HG03045 (cell line): Measurements from ENCODE around the gene SUPT16H.

Experiments
- ATAC-seq: cut with Tn5 transposase; IDR thresholded peaks from one replicate; pipeline ENCODE4 v1.9.1; 2021; ENCODE audit warnings: mild to moderate bottlenecking, moderate library complexity; ENCODE audit not compliant: unreplicated experiment

SUPT16H gene

GRCh38 chr14:21369949-21370679 lies 13.7 kb downstream of the SUPT16H start:
- no peak for ATAC-seq

- ATAC-seq, result no peak
Observed at GRCh38 chr14:21367582-21368144, 16.2 kb downstream of the SUPT16H start.

DNA sequence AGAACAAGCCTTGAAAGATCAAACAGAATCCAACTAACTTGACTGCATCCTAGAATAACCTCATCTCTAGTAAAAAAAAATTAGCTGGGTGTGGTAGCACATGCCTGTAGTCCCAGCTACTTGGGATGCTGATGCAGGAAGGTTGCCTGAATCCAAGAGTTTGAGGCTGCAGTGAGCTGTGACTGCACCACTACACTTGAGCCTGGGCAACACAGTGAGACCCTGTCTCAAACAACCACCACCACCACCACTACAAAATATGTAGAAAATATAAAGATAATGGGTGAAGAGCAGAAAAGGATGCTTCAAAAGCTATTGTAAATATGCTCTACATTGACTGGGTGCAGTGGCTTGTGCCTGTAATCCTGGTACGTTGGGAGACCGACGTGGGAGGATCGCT lies 27.3 kb downstream of the SUPT16H start:
- no peak for ATAC-seq

GRCh38 chr14:21352587-21352986 lies 31.2 kb downstream of the SUPT16H start:
- ATAC-seq, result no peak

DNA sequence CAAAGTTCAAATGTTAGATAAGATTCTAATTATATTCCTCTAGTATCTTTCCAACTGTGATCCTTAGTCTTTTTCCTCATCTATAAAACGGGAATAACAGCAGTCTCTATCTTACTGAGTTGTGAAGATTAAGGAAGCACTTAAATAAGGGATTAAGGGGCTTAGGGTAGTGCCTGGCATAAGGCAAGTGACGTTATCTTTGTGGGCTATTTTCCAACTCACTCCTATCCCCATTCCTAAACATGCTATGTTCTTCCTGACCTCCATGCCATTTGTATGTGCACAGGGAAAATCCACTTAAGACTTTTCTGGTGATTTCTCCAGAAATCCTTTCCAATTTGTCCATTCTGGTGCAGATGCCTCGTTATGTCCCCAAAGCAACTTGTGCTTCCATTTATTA lies 33.3 kb downstream of the SUPT16H start:
- no peak for ATAC-seq

DNA sequence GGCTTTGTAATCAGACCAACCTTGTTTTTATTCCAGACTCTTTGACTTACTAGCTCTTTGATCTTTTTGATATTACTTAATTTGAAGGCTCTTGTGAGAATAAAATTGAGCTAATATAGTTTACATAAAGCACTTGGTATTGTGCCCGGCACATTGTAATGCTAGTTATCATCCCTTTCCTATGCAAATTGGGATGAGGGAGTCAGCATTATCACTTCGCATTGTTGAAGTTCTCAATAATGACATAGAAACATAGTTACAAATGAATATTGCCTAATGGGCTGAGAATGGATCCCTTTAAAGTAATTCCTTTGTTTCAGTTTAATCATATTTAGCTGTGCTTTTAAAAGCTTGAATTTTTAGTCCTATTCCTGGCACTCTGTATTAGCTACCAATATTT lies 36.6 kb downstream of the SUPT16H start:
- ATAC-seq, result no peak

- ATAC-seq, result no peak
Observed at GRCh38 chr14:21346532-21347135, 37.2 kb downstream of the SUPT16H start.

DNA sequence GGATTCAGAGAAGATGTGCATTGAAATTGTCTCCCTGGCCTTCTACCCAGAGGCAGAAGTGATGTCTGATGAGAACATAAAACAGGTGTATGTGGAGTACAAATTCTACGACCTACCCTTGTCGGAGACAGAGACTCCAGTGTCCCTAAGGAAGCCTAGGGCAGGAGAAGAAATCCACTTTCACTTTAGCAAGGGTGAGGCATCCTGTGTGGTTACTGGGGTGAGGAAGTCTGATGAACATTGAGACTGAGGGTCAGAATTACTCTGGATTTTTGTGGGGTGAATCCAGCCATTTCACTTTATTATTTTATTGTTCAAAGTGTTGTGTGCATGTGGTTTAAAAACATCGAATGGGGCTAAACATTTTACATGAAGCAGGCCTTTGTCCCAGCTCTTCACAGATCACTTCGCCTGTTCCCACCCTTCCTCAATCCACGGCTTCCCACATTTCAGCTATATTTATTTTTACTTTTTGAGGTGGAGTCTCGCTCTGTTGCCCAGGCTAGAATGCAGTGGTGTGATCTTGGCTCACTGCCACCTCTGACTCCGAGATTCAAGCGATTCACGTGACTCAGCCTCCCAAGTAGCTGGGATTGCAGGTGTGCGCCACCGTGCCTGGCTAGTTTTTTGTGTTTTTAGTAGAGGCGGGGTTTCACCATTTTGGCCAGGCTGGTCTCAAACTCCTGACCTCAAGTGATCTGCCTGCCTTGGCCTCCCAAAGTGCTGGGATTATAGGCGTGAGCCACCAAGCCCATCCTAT lies 40.6 kb downstream of the SUPT16H start:
- no peak for ATAC-seq

DNA sequence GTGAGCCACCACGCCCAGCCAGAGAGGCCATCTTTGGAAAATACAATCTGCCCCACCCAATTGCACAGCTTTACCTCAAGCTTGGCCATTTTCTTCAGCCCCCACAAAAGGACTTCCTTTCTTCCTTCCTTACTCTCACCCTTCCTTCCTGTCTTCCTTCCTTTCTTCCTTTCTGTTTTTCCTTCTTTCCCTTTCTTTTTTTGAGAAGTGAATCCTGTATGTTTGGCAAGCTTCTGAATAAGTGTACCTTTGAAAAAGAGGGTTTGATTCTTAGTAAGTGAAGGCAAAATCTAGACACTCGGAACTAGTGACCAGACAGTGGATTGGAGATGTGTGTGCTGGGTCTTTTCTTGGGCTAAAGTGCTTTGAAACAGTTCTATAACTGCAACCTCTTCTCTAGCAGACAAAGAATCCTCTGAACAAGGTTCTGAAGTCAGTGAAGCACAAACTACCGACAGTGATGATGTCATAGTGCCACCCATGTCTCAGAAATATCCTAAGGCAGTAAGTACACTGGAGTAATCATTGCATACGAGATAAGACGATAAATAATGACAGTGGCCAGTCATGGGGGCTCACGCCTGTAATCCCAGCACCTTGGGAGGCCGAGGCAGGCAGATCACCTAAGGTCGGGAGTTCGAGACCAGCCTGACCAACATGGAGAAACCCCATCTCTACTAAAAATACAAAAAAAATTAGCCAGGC lies 49.5 kb downstream of the SUPT16H start:
- no peak for ATAC-seq

DNA sequence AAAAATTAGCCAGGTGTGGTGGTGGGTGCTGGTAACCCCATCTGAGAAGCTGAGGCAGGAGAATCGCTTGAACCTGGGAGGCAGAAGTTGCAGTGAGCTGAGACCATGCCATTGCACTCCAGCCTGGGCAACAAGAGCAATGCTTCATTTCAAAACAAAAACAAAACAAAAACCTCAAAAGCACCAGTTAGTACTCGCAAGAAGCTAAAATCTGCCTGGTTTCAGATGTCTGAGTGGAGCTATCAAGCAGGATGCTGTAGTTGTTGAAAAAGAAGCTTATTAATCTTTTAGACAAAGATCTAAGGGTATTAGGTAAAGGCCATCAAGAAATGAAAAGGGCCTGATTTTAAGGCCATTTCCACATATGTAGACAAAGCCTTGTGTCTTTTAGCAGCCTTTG lies 50.9 kb downstream of the SUPT16H start:
- ATAC-seq, result no peak

- ATAC-seq, result no peak
Observed at GRCh38 chr14:21326972-21327371, 56.8 kb downstream of the SUPT16H start.

GRCh38 chr14:21322716-21323115 lies 61.1 kb downstream of the SUPT16H start:
- ATAC-seq, result no peak

GRCh38 chr14:21320913-21321312 lies 62.9 kb downstream of the SUPT16H start:
- ATAC-seq, result no peak

GRCh38 chr14:21317398-21317797 lies 66.4 kb downstream of the SUPT16H start:
- no peak for ATAC-seq

GRCh38 chr14:21313512-21313911 lies 70.3 kb downstream of the SUPT16H start:
- no peak for ATAC-seq

- no peak for ATAC-seq
Observed at GRCh38 chr14:21311614-21312013, 72.2 kb downstream of the SUPT16H start.

DNA sequence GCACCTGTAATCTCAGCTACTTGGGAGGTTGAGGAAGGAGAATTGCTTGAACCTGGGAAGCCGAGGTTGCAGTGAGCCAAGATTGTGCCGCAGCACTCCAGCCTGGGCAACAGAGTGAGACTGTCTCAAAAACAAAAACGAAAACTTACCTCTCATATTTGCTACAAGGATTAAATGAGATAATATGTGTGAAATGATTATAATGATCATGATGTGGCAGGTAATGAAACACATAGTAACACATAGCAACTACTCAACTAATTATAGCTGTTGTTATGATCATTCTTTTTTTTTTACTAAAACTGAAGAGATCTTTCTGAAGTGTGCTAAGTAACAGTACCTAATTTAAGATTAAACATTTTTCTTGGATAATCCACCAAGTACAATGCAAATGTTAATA lies 73.9 kb downstream of the SUPT16H start:
- no peak for ATAC-seq

DNA sequence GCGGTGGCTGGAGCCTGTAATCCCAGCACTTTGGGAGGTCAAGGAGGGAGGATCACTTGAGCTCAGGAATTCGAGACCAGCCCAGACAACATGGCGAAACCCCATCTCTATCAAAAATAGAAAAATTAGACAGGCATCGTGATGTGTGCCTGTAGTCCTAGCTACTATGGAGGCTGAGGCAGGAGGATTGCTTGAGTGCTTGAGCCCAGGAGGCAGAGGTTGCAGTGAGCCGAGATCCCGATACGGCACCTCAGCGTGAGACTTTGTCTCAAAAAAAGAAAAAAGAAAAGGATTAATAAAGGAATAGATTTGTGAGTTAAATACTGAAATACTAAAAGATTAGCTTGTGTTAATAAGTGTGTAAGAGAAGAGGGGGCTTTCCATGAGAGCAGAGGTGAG lies 74.6 kb downstream of the SUPT16H start:
- no peak for ATAC-seq

DNA sequence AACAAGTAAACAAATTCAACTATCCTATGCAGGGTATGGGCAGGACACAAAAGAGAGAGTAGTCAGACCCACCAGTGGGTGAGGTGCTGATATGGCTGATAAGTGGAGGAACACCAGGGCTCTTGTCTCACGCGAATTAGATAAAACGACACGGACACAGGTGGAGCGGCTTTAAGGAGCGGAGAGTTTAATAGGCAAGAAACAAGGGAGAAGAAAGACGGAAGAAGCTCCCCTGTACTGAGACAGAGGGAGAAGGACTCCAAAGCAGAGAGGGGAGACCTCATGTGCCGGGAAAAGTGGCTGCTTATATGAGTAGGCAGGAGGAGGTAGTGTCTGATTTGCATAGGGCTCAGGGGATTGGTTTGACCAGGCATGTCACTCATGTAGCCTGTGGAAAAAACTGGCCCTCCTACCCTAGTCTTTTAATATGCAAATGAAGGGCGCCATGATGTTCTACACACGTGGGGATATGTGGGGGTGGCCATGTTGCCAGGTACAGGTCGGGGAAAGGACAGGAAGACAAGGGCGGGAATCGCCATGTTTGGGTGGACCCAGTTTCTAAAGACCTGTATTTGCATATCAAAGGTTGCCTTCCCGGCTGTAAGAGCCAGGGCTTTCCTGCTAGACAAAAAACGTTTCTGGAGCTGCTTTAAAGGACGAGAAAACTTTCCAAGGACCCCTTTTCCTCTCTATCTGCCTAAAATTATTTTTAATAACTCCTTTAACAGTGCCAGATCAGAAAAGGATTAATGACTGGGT lies 75.2 kb downstream of the SUPT16H start:
- ATAC-seq, result peak; percentile 83

DNA sequence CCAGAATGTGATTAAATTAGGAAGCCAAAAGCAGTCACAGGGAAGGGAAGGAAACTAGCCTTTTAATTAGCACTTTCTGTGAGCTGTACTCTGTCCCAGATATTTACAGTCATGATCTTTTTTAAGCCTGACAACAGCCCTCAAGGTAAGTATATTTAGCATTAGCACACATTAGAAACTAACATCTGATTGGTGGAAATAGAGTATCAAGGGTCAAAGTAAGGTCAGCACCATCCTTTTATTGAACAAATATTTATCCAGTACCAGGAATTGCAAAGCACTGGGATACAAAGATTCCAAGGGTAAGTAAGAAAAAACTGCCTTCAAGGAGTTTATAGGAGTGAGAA lies 75.7 kb downstream of the SUPT16H start:
- ATAC-seq, result peak; percentile 29
